SW 1271 (cell line): ENCODE results near the gene ADAMTS2.

Experiments
- DNase-seq, 2 experiments: peaks; one replicate each; lab custom pipeline; 2025; lab: John Stamatoyannopoulos, UW

Gene ADAMTS2

GRCh38 chr5:179345433-179346321 is at the start of gene ADAMTS2:
Gene ADAMTS2 (minus strand): TSS chr5:179345461. CDS start chr5:179345328, 133 bp downstream.
- DNase-seq: no peak

- peak in 1 of 2 experiments; percentile 60 for DNase-seq
These were observed 47.8 kb upstream of the ADAMTS2 start for GRCh38 chr5:179393078-179393477.

DNA sequence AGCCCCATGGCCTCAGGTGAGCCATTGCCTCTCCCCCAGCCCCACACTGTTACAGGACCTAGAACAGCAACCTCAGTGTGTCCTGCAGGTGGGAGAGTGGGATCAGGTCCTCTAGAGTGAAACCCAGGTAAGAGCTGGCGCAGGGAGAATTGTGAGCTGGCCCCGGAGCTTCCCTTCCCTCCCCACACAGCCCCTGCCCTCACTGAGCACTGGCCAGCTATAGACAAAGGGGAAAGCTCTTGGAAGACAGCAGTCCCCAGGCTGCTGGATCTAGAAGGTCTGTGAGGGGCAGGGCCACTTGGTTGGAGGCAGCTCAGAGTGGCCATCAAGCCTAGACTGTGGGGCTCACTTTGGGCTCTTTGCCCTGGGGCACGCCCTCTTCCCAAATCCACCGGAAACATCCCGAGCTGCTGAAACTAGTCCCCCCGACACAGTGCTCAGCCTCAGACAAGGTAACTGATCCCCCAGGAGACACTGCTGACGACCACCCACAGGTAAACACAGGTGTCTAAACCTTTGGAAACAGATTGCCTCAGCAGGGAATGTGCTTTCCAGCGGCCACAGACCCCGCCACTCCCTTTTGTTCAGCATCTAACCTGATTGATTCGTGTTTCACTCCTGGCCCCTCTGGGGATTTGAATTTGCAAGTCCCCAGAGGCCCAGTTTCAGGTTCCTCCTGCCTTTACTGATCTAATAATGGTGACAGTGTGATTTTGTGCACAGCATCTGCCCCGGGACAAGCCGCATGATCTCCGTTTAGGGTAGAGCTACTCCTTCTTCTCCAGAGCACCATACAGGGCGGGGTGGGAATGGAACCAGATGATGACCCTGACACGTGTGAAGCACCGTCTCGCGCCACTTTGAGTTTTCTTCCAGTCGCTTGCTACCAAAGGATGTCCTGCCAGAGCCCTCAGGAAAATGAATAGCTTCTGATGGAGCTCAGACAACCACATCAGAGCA is 42.2 kb upstream of the ADAMTS2 start:
- DNase-seq: no peak

DNA sequence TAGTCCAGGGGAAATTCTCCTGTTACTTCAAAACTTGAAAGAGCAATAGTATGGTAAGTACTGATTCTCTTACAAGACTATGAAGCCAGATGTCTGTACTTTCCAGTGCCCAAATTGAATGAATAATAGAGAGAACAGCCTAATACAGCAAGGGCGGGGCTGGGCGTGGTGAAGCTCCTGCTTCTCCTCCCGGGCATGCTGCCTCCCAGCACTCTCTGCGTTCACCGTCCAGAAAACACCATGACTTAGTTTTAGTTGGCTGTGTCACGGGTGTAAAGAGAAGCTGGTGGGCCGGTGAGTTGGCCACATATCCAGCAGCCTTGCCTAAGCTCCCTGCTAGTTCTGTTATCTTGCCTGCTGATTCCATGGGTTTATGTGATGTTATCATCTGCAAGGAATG is 40.7 kb upstream of the ADAMTS2 start:
- DNase-seq: no peak

GRCh38 chr5:179382486-179382885 is 37.2 kb upstream of the ADAMTS2 start:
- DNase-seq: no peak

DNA sequence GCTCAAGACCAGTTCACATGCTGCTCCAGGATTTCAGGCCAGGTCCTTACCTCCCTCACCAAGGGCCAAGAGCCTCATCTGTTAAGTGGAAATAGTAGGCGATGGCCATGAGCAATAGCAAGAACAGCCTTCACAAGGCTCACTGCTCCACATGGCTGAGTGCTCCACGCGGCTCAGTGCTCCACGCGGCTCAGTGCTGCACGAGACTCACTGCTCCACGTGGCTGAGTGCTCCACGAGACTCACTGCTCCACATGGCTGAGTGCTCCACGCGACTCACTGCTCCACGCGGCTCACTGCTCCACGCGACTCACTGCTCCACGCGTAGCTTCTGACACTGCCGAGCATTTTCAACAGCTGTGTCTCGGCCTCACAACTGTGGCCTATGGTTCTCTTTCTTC is 36.4 kb upstream of the ADAMTS2 start:
- no peak for DNase-seq

DNA sequence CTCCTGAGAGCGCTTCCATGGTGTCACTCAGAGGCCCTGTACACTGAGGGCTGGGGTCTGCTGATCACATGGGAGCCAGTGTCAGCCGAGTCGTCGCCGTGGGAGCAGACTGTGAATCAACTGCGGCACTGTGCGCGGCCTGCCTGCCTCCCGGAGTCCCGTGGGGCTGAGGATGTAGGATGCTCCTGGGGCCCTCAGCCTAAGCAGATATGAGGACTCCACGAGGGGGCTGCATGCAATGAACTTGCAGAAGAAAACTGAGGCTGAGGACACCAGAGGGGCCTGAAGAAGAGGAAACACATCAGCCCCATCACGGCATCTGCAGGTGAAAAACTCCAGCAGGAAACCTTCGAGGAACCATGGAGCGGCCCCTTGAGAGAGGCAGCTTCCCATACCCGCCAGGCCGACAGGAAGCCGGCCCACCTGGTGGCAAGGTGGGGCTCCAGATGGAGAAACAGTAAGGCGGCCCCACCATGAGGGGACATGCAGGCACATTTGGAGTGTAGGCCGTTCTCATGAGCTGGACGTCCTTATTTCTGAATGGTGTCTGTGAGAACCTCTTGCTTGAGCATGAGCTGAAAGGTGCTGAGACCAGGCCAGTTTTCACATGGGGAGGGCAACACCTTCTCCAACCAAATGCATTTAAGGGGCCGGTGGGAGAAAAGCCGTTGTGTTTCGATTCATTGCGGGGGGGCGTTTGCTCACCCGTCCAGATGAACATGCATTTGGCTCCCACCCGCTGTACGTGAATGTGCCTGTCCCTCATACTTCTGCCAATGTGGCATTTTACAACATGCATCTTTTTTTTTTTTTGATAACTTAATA is 35.2 kb upstream of the ADAMTS2 start:
- no peak for DNase-seq

- no peak for DNase-seq
These were observed 34.1 kb upstream of the ADAMTS2 start for GRCh38 chr5:179379321-179379890.

DNA sequence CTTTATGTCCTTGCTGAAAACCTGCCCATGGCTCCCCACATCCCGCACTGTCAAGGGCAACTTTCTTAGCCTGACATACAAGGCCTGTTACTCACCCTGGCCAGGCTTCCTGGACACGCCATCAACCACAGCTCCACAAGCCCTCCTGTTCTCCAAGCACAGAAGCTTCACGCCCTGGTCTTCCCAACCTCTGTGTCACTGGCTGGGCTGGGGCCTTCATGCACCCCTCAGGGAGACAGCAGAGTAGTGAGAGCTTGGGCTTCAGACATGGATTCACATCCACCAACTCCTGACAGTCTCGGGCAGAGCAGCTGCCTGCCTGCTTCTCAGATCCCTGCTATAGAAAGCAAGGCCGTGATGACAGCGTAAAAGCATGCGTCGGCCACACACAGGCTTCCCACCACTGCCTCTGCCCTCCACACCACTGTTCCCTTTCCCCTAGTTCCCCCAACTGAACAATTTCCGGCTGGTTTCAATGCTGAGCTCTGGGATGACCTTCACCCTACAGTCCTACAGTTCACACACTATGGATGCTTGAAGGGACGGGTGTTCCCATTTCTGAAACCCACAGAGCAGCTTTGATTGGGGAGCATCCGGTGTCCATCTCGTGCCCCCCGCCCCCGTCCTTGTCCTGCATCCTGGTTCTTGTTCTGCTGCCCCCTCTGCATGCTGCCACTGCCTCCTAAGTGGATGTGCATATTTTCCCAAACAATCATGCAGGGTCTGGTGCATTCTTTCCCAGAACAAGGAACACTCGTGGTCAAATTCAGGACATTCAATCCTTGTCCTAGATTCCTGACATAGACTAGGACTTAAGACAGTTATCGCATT is 33.4 kb upstream of the ADAMTS2 start:
- no peak for DNase-seq

GRCh38 chr5:179378116-179378440 is 32.8 kb upstream of the ADAMTS2 start:
- no peak for DNase-seq

DNA sequence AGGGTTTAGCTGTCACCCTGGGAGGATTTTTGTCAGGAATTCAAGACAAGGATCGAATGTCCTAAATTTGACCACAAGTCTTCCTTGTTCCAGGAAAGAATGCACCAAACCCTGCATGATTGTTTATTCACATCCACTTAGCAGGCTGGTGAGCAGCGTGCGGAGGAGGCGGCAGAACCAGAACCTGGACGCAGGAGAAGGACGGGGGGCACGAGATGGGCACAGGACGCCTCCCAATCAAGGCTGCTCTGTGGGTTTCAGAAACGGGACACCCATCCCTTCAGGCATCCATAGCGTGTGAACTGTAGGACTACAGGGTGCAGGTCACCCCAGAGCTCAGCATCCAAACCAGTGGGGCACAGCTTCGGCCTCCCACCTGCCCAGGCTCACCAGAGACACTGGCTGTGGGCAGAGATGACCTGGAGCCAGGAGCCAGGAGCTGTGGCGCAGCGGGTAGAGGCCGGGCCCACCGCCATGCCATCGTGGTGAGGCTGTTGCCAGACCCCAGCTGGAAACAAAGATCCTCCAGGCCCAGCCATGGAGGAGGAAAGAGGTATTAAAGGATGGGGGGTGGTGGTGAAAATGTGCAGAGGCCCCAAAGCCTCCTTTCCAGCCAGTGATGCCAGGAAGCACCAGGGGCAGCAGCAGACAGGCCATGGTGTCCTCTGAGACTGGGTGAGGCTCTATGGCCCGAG is 32.3 kb upstream of the ADAMTS2 start:
- no peak for DNase-seq

DNA sequence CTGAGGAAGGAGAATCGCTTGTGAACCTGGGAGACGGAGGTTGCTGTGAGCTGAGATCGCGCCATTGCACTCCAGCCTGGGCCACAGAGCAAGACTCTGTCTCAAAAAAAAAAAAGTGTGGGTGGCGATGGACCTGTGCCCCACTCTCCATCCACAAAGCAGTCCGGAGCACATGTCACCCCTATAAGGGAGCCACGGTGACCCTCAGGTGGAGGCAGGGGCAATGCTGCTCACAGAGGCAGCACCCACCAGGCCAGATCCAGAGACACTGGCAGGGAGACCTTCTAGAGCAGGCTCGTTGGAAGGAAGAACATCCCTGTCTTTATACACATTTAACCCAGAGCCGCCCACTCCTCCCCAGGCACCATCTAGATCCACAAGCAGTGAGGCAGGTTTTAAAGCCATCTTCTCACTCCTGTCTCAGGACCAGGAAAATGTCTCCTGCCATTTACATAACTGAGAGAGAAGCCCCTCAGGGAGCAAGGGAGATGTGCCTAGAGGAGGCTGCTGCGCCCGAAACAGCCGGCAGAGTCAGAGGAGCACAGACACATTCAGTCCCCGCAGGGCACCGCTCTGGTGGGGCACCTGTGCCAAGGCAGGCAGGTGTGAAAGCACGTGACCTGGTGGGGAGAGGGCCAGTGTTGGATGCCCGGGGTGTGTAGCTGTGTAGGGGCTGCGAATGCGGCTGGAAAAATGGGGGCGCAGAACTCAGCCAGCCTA is 31.6 kb upstream of the ADAMTS2 start:
- DNase-seq: no peak

DNA sequence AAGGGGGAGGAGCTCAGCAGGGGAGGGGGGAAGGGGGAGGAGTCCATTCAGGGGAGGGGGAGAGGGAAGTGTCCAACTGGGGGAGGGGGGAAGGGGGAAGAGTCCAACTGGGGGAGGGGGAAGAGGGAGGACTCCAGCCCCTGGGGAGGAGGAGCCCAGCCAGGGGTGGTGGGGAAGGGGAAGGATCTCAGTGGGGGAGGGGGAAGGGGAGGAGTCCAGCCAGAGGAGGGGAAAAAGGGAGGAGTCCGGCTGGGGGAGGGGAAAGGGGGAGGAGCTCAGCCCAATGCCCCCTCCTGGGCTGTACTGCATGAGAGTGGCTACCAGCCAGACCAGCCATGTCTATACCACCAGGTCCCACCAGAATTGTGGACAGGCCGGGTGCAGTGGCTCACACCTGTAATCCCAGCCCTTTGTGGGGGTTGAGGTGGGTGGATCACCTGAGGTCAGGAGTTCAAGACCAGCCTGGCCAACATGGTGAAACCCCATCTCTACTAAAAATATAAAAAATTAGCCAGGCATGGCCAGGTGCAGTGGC is 30.6 kb upstream of the ADAMTS2 start:
- no peak for DNase-seq

DNA sequence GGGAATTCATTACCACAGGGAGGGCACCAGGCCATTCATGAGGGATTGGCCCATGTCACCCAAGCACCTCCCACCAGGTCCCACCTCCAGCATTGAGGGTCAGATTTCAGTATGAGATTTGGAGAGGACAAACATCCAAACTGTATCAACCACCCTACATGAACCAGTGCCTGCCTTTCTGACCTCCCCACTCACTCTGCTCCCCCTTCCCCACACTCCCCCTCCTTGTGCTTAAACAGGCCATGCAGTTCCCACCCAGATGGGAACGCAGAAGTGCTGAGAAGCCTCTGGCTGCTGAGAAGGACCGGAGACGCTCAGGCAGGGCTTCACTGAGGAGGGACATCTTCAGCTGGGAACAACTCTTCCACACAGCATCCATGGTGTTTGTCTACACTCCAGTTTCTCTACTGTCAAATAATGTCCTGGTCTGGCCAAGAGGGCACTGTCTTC is 30.0 kb upstream of the ADAMTS2 start:
- DNase-seq: no peak

GRCh38 chr5:179374506-179375235 is 29.4 kb upstream of the ADAMTS2 start:
- DNase-seq: no peak

DNA sequence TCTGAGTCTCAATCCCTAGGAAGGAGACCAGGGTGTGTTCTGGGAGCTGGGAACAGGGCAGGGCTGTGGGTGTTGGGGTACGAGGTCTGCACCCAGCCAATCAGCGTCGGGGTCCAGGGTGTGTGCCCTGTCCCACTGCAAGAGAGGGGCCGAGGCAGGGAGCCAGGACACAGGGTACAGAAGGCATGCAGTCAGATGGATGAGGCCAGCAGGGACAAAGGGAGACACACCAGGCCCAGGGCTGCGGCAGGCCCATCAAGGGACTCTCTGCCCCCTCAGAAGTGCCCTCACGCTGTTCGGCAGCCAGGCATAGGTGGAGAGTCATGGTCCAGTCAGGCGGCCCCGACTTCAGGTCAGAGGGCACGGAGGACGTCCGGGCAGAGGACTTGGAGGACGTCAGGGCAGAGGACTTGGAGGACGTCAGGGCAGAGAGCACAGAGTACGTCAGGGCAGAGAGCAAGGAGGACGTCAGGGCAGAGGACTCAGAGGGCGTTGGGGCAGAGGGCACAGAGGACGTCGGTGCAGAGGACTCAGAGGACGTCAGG is 28.8 kb upstream of the ADAMTS2 start:
- DNase-seq: no peak

DNA sequence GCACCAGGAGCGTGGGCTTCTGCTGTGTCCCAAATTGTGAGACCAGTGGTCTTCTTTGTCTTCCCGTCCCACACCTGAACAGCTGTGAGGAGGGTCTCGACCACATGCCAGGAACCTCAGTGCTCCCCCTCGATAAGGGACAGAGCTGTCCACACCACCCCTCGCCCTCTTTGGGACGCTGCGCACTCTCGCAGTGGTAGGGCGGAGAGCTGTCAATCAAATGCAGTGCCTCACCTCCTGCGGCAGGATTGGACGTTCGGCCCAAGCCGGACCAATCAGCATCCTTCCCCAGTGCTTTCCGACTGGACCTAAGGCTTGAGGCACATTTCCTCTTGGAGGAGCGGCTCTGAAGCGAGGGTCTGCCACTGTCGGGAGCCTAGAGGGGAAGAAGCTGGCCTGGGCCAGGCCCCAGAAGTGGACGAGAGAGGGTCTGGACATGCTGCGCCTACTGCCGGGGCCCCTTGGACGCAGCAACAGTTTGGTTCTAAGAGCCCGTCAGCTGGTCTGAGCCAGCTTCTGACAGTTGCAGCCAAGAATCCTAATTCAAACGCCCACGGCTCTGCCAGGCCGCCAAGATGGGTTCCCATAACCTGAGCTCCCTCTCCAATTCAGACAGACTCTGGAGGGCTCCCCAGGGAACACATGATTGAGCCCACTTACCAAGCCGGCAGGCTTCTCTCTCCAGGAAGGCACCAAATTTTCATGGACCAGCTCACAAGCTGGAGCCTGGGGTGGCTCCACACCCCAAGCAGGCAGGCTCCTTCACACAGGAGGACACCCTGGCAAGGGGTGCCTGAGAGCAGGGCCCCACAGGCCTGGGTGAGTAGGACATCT is 28.1 kb upstream of the ADAMTS2 start:
- DNase-seq: no peak
